Calu3 (cell line): Measurements from ENCODE around the gene OR2AJ1. TPM values are rescaled to one million over a fixed set of nuclear protein-coding genes. Genes with fewer than 3 reads are reported as not detected.

ENCODE experiments used
- BruUV-seq: library from RNA; stranded (reverse); fragments of 400-500 nt; replicated peaks from 2 replicates; lab custom pipeline; 2021; lab: Mats Ljungman, UMichigan
- CTCF ChIA-PET: fragments of 300-600 bp; sonication (Branson Sonifier 250); formaldehyde crosslinking; loops from one replicate; lab custom pipeline; 2022; ENCODE audit warnings: antibody characterized with exemption; lab: Charles Lee
- DNase-seq: peaks from one replicate; pipeline ENCODE4 v3.0.0; 2022
- H3K27ac Mint-ChIP-seq: one replicate; pipeline ENCODE4 v1.8.0; 2022; ENCODE audit warnings: mixed read lengths; ENCODE audit not compliant: unreplicated experiment
- H3K27me3 Mint-ChIP-seq: one replicate; pipeline ENCODE4 v1.8.0; 2022; ENCODE audit warnings: mixed read lengths; ENCODE audit not compliant: unreplicated experiment
- H3K36me3 Mint-ChIP-seq: one replicate; pipeline ENCODE4 v1.8.0; 2022; ENCODE audit warnings: mild to moderate bottlenecking, moderate library complexity, mixed read lengths; ENCODE audit not compliant: insufficient read depth, unreplicated experiment
- H3K4me1 Mint-ChIP-seq: one replicate; pipeline ENCODE4 v1.8.0; 2022; ENCODE audit warnings: mild to moderate bottlenecking, low read depth, mixed read lengths; ENCODE audit not compliant: unreplicated experiment
- H3K4me3 Mint-ChIP-seq: one replicate; pipeline ENCODE4 v1.8.0; 2022; ENCODE audit warnings: mild to moderate bottlenecking, low read depth, moderate library complexity, mixed read lengths; ENCODE audit not compliant: unreplicated experiment
- H3K9me3 Mint-ChIP-seq: one replicate; pipeline ENCODE4 v1.8.0; 2022; ENCODE audit warnings: low read depth, mixed read lengths; ENCODE audit not compliant: unreplicated experiment
- CTCF ChIP-seq: fragments of 200-600 bp; IDR thresholded peaks from one replicate; pipeline ENCODE4 v1.8.0; 2022; ENCODE audit warnings: antibody characterized with exemption; ENCODE audit not compliant: unreplicated experiment
- intact Hi-C: fragments of 100-400 bp; cut with micrococcal nuclease; formaldehyde crosslinking; loops from one replicate; pipeline ENCODE4 v1.10.0; 2022; ENCODE audit not compliant: unreplicated experiment
- total RNA-seq: library from RNA; stranded (reverse); gene quantifications from 2 replicates; pipeline ENCODE4 v1.2.3, GENCODE V29; 2022

OR2AJ1 gene
- total RNA-seq, 1 experiment from 2014 or later, result not detected

GRCh38 chr1:247953408-247953807, 28.7 kb downstream of the OR2AJ1 start:
- no peak for TF ChIP-seq CTCF
- H3K27ac Mint-ChIP-seq, result no peak overlapping the region
- no peaks in the 10 kb centered on the region for H3K27me3 Mint-ChIP-seq
- intact Hi-C loops, result no loop called here
- no peaks in the 10 kb centered on the region for H3K36me3 Mint-ChIP-seq
- no TSS peak for BruUV-seq
- H3K9me3 Mint-ChIP-seq, result peaks cover 29% of the 10 kb centered on the region
- no peak for DNase-seq
- CTCF ChIA-PET, result no interaction called here
- H3K4me3 Mint-ChIP-seq, result no peak overlapping the region
- H3K4me1 Mint-ChIP-seq, result no peaks in the 10 kb centered on the region

GRCh38 chr1:247961791-247962190, 37.1 kb downstream of the OR2AJ1 start:
- Mint-ChIP-seq H3K4me3 (no peak overlapping the region), H3K27ac (no peak overlapping the region), H3K4me1 (no peaks in the 10 kb centered on the region), H3K27me3 (no peaks in the 10 kb centered on the region), H3K36me3 (no peaks in the 10 kb centered on the region), H3K9me3 (peaks cover 21% of the 10 kb centered on the region)
- BruUV-seq, result no TSS peak
- DNase-seq, result no peak
- intact Hi-C loops, result no loop called here
- CTCF ChIA-PET, result no interaction called here
- TF ChIP-seq CTCF, result no peak

- Mint-ChIP-seq H3K27ac (no peak overlapping the region), H3K4me3 (no peak overlapping the region), H3K27me3 (no peaks in the 10 kb centered on the region), H3K36me3 (no peaks in the 10 kb centered on the region), H3K4me1 (no peaks in the 10 kb centered on the region), H3K9me3 (peaks cover 21% of the 10 kb centered on the region)
- no TSS peak for BruUV-seq
- CTCF ChIA-PET, result no interaction called here
- DNase-seq, result no peak
- intact Hi-C loops, result no loop called here
- no peak for TF ChIP-seq CTCF
Observed at GRCh38 chr1:247962911-247963588, 38.4 kb downstream of the OR2AJ1 start.

GRCh38 chr1:247964933-247965332, 40.2 kb downstream of the OR2AJ1 start, which contains the start of gene OR2AK2:
Gene OR2AK2 (plus strand): TSS chr1:247965233. CDS start chr1:247965377, 144 bp downstream.
- no TSS peak for BruUV-seq
- TF ChIP-seq CTCF, result no peak
- CTCF ChIA-PET, result no interaction called here
- no peaks in the 10 kb centered on the region for H3K36me3 Mint-ChIP-seq
- no peaks in the 10 kb centered on the region for H3K4me1 Mint-ChIP-seq
- DNase-seq, result no peak
- intact Hi-C loops, result no loop called here
- H3K9me3 Mint-ChIP-seq, result peaks cover 16% of the 10 kb centered on the region
- no peaks in the 10 kb centered on the region for H3K27me3 Mint-ChIP-seq
- H3K27ac Mint-ChIP-seq, result no peak within 1 kb of the TSS
- H3K4me3 Mint-ChIP-seq, result no peak within 1 kb of the TSS
